Lung (tissue), 12 donors: ENCODE results near the gene MAP3K10. TPM values are rescaled to one million over a fixed set of nuclear protein-coding genes. Genes with fewer than 3 reads are reported as not detected.

Source experiments
- ATAC-seq: fragments of 200-7000 bp; cut with Tn5 transposase; one replicate; pipeline ENCODE4 v1.9.1; 2020; ENCODE audit warnings: moderate number of reproducible peaks; ENCODE audit not compliant: insufficient read depth, low FRiP score
- DNase-seq, 3 donors: peaks; one replicate each; pipeline ENCODE4 v3.0.0-alpha.2; 2013 to 2017
- H3K27ac ChIP-seq, 2 donors: one replicate each; pipeline ENCODE4 v1.5.1; 2013; ENCODE audit warnings: mild to moderate bottlenecking in 2 of 2, moderate library complexity in 2 of 2, control low read depth in 1 of 2, inconsistent platforms in 1 of 2, low read depth in 1 of 2, low read length in 1 of 2
- H3K27me3 ChIP-seq, 3 donors: one replicate each; pipeline ENCODE4 v1.5.1; 2013; ENCODE audit warnings: low read length in 2 of 3; ENCODE audit not compliant: control insufficient read depth in 3 of 3, insufficient read depth in 3 of 3
- H3K36me3 ChIP-seq, 4 donors: one replicate each; pipeline ENCODE4 v1.5.1; 2013; ENCODE audit warnings: low read length in 4 of 4, mild to moderate bottlenecking in 1 of 4, moderate library complexity in 1 of 4; ENCODE audit not compliant: control insufficient read depth in 4 of 4, insufficient read depth in 4 of 4
- H3K4me1 ChIP-seq, 5 donors: one replicate each; pipeline ENCODE4 v1.5.1; 2013; ENCODE audit warnings: low read length in 5 of 5, mild to moderate bottlenecking in 2 of 5, moderate library complexity in 1 of 5; ENCODE audit not compliant: control insufficient read depth in 5 of 5, insufficient read depth in 5 of 5
- H3K4me3 ChIP-seq: one replicate; pipeline ENCODE4 v1.5.1; 2013; ENCODE audit warnings: mild to moderate bottlenecking, control low read depth, moderate library complexity
- H3K9ac ChIP-seq, 2 donors: one replicate each; pipeline ENCODE4 v1.5.1; 2013; ENCODE audit warnings: low read length in 2 of 2, control low read depth in 1 of 2; ENCODE audit not compliant: insufficient read depth in 1 of 2
- H3K9me3 ChIP-seq, 4 donors: one replicate each; pipeline ENCODE4 v1.5.1; 2013; ENCODE audit warnings: low read length in 3 of 4, mild to moderate bottlenecking in 1 of 4, moderate library complexity in 1 of 4; ENCODE audit not compliant: control insufficient read depth in 4 of 4, insufficient read depth in 3 of 4
- WGBS, 2 donors: extraction: QIAGEN DNeasy Blood & Tissue Kit; methylation state at CpG; one replicate each; pipeline ENCODE4 v1.1.7; 2013; 5-methylcytosine and 5-hydroxymethylcytosine counted together
- polyA plus RNA-seq, 2 donors: library from polyadenylated mRNA; stranded (reverse); fragments of 200-250 nt; gene quantifications; one replicate each; pipeline ENCODE4 v1.2.1, GENCODE V29; 2013
- total RNA-seq, 2 donors: library from RNA; depleted of rRNA in 1 of 2; stranded (reverse); fragments of >200 nt in 1 of 2; gene quantifications; one replicate each; pipeline ENCODE4 v1.2.1, GENCODE V29; 2014 to 2021
- TF ChIP-seq, protein P1 (sequence below): IDR thresholded peaks from 2 replicates; pipeline ENCODE4 v1.5.1; 2012; ENCODE audit warnings: mild to moderate bottlenecking; ENCODE audit errors: control extremely low read depth, extremely low read depth
- donor health status: control.
- donor health status: control.
- donor health status: Bipolar disorder and iron deficiency.
- donor health status: healthy.
- donor health status: DM: yes; HTN: yes; CAD: no.

MAP3K10 gene
- total and polyA plus RNA-seq, 4 donors: 4.4 to 18.0 (median 11.3) TPM

DNA sequence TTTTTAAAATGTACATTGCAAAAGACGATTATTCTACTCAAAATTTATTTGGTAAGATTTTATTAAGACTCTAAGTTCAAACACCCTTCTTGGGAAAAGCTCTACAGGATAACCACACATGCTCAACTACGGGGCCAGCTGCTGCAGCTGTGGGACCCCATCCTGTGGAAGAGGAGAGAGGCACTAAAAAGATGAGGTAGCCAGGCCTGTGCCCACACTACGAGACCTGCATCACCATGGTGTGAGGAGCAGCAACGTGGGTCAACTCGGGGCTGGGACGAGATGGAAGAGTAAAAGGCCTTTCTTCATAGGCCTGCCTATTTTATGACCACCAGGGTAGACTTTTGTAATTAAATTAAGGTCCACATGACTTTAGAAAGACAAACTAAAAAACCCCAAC lies 39.8 kb downstream of the MAP3K10 start:
- WGBS, 2 donors: 87% methylated on average over 6 of the region's 6 CpGs
- H3K27me3 ChIP-seq: peaks cover 0 to 12% (median under 1%) of the 10 kb centered on the region in 3 donors
- TF ChIP-seq, protein P1, sequence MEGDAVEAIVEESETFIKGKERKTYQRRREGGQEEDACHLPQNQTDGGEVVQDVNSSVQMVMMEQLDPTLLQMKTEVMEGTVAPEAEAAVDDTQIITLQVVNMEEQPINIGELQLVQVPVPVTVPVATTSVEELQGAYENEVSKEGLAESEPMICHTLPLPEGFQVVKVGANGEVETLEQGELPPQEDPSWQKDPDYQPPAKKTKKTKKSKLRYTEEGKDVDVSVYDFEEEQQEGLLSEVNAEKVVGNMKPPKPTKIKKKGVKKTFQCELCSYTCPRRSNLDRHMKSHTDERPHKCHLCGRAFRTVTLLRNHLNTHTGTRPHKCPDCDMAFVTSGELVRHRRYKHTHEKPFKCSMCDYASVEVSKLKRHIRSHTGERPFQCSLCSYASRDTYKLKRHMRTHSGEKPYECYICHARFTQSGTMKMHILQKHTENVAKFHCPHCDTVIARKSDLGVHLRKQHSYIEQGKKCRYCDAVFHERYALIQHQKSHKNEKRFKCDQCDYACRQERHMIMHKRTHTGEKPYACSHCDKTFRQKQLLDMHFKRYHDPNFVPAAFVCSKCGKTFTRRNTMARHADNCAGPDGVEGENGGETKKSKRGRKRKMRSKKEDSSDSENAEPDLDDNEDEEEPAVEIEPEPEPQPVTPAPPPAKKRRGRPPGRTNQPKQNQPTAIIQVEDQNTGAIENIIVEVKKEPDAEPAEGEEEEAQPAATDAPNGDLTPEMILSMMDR: no peak

DNA sequence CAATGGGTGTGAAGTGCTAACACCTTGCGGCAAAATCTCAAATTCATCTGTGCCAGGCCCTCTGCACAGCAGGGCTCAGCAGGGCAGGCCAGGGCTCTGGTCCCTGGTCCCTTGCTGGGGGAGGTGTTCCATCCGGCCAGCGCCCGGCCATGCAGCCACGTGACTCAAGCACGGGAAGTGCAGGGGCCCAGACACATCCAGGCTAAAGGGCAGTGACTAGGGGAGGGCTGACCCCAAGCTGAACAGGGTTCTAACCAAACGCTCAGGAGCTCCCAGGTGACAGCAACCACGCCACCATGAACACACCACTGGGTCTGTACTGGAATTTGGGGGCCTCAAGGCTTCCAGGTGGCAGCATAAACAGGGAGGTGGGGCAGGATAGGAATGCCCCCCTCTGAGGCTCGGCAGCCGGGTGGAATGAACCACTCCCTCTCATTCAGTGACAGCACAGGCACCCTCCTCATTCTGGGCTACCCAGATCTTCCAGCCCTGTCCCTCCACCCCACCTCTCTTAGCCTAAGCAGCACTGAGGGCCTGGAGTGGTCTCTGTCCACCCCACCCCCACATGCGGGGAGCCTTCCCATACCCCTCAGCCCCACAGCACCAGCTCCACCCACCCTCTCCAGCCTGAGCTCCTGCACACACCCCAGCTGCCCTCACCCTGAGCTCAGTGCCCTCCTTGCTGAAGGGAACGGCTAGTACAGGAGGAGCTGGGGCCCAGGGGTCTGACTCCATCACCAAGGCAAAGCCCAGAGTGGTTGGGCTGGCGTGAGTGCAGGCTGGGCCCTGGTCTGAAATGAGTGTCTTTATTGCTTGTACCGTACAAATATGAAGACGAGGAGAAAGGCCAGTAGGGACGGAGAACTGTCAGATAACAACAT lies 40.6 kb downstream of the MAP3K10 start:
- ATAC-seq (no peak), DNase-seq (peak; percentile 25 to 55 (median 47))
- no peaks in the 10 kb centered on the region for H3K9me3 ChIP-seq
- TF ChIP-seq, protein P1: no peak
- peaks cover 0 to 34% (median 16%) of the 10 kb centered on the region in 4 donors for H3K36me3 ChIP-seq
- H3K9ac ChIP-seq: no peak overlapping the region
- peaks cover 0 to 15% (median 11%) of the 10 kb centered on the region in 5 donors for H3K4me1 ChIP-seq
- H3K27me3 ChIP-seq: peaks cover 0 to 6% (median 0%) of the 10 kb centered on the region in 3 donors
- WGBS, 2 donors: 63 to 69% methylated on average over 16 of the region's 16 CpGs
- no peak overlapping the region for H3K4me3 ChIP-seq
- peak overlapping the region in 1 of 2 donors; percentile 49 for H3K27ac ChIP-seq

More for the DNA sequence above, 39.8 kb downstream of the MAP3K10 start:
- H3K4me1 ChIP-seq: peaks cover 0 to 18% (median 15%) of the 10 kb centered on the region in 5 donors
- no peak overlapping the region for H3K4me3 ChIP-seq
- DNase-seq (no peak), ATAC-seq (no peak)
- H3K36me3 ChIP-seq: peaks cover 0 to 30% (median 13%) of the 10 kb centered on the region in 4 donors
- H3K9me3 ChIP-seq: no peaks in the 10 kb centered on the region
- H3K27ac ChIP-seq: no peak overlapping the region
- no peak overlapping the region for H3K9ac ChIP-seq

DNA sequence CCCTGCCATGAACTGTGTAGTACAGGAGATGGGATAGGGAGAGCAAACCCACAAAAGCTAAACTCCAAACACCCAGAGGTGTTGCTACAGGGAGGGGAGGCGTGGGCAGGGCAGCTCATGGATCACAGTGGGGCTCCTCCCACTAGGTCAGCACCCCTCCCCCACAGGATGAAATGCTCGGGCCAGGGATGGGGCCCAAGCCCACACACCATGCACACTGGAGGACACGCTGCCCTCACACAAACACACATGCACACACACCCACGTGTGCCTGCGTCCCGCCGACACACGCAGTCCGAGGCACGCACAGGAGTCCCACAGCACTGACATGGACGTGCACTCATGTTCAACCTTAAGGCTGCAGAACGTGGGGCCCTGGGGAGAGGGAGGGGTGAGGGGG lies 41.3 kb downstream of the MAP3K10 start:
- ATAC-seq (no peak), DNase-seq (peak in 2 of 3 donors; percentile 25 to 53)
- no peaks in the 10 kb centered on the region for H3K27me3 ChIP-seq
- H3K4me3 ChIP-seq: no peak overlapping the region
- H3K27ac ChIP-seq: no peak overlapping the region
- no peaks in the 10 kb centered on the region for H3K9me3 ChIP-seq
- H3K4me1 ChIP-seq: peaks cover 0 to 15% (median 11%) of the 10 kb centered on the region in 5 donors
- WGBS, 2 donors: 81 to 91% methylated on average over 12 of the region's 12 CpGs
- no peak overlapping the region for H3K9ac ChIP-seq
- peaks cover 0 to 38% (median 20%) of the 10 kb centered on the region in 4 donors for H3K36me3 ChIP-seq
- TF ChIP-seq, protein P1: no peak
